HG03196 (cell line): ENCODE results near the gene DCTD.

Experiments
- ATAC-seq: cut with Tn5 transposase; IDR thresholded peaks from one replicate; pipeline ENCODE4 v1.9.1; 2021; ENCODE audit not compliant: unreplicated experiment

DCTD gene

GRCh38 chr4:182917182-182918043 is at the start of gene DCTD:
Gene DCTD, minus strand, starts transcription at chr4:182917386. Its CDS starts 1,818 bp downstream, at chr4:182915568.
- peak; percentile 86 for ATAC-seq

- no peak for ATAC-seq
Measured at GRCh38 chr4:182960746-182961145, 43.6 kb upstream of the DCTD start.

- no peak for ATAC-seq
Measured at GRCh38 chr4:182960228-182960627, 43.0 kb upstream of the DCTD start.

- ATAC-seq: no peak
Measured at GRCh38 chr4:182955411-182955810, 38.2 kb upstream of the DCTD start.

- ATAC-seq: no peak
Measured at GRCh38 chr4:182944484-182945213, 27.5 kb upstream of the DCTD start.

- ATAC-seq: no peak
Measured at GRCh38 chr4:182939680-182940079, 22.5 kb upstream of the DCTD start.

- peak; percentile 99 for ATAC-seq
Measured at GRCh38 chr4:182938205-182938645, 21.0 kb upstream of the DCTD start.

- ATAC-seq: peak; percentile 6
Measured at GRCh38 chr4:182937268-182938204, 20.4 kb upstream of the DCTD start.

GRCh38 chr4:182932651-182933050 is 15.5 kb upstream of the DCTD start:
- no peak for ATAC-seq

- no peak for ATAC-seq
Measured at GRCh38 chr4:182931691-182932345, 14.6 kb upstream of the DCTD start.

GRCh38 chr4:182930889-182931288 is 13.7 kb upstream of the DCTD start:
- no peak for ATAC-seq

GRCh38 chr4:182929296-182929695 is 12.1 kb upstream of the DCTD start:
- ATAC-seq: no peak

GRCh38 chr4:182928061-182928460 is 10.9 kb upstream of the DCTD start:
- ATAC-seq: no peak

GRCh38 chr4:182927505-182927904 is 10.3 kb upstream of the DCTD start:
- no peak for ATAC-seq

- no peak for ATAC-seq
Measured at GRCh38 chr4:182925855-182926254, 8.7 kb upstream of the DCTD start.

GRCh38 chr4:182925298-182925757 is 8.1 kb upstream of the DCTD start:
- ATAC-seq: peak; percentile 98

GRCh38 chr4:182924497-182924896 is 7.3 kb upstream of the DCTD start:
- no peak for ATAC-seq

GRCh38 chr4:182923796-182924340 is 6.7 kb upstream of the DCTD start:
- ATAC-seq: no peak

GRCh38 chr4:182923366-182923765 is 6.2 kb upstream of the DCTD start:
- no peak for ATAC-seq
